MCF 10A (cell line): Measurements from ENCODE around the gene KCND2. TPM values are rescaled to one million over a fixed set of nuclear protein-coding genes. Genes with fewer than 3 reads are reported as not detected.

ENCODE experiments used
- BruUV-seq: library from RNA; stranded (reverse); fragments of 400-500 nt; replicated peaks from 2 replicates; lab custom pipeline; 2021; lab: Mats Ljungman, UMichigan
- CTCF ChIA-PET: fragments of 300-600 bp; sonication (Branson Sonifier 250); formaldehyde crosslinking; extraction: SDS; loops from one replicate; lab custom pipeline; 2021; ENCODE audit warnings: antibody characterized with exemption, inconsistent platforms; lab: Yijun Ruan, JAX
- POLR2A ChIA-PET: fragments of 300-600, 350-650 bp; sonication (Branson Sonifier 250); formaldehyde crosslinking; extraction: SDS; loops from one replicate; lab custom pipeline; 2020; ENCODE audit warnings: antibody characterized with exemption, inconsistent platforms; lab: Yijun Ruan, JAX
- DNase-seq: peaks from one replicate; pipeline ENCODE4 v3.0.0-alpha.2; 2018; ENCODE audit not compliant: unreplicated experiment
- H3K27ac Mint-ChIP-seq: one replicate; pipeline ENCODE4 v1.8.0; 2022; ENCODE audit warnings: mild to moderate bottlenecking, low read depth, mixed read lengths; ENCODE audit not compliant: unreplicated experiment
- H3K27me3 Mint-ChIP-seq: one replicate; pipeline ENCODE4 v1.8.0; 2022; ENCODE audit warnings: mixed read lengths; ENCODE audit not compliant: insufficient read depth, unreplicated experiment
- H3K36me3 Mint-ChIP-seq: one replicate; pipeline ENCODE4 v1.8.0; 2022; ENCODE audit warnings: mild to moderate bottlenecking, moderate library complexity, mixed read lengths; ENCODE audit not compliant: insufficient read depth, unreplicated experiment
- H3K4me1 Mint-ChIP-seq: one replicate; pipeline ENCODE4 v1.8.0; 2022; ENCODE audit warnings: mixed read lengths; ENCODE audit not compliant: insufficient read depth, unreplicated experiment
- H3K4me3 Mint-ChIP-seq: one replicate; pipeline ENCODE4 v1.8.0; 2022; ENCODE audit warnings: mild to moderate bottlenecking, moderate library complexity, mixed read lengths; ENCODE audit not compliant: unreplicated experiment
- H3K9me3 Mint-ChIP-seq: one replicate; pipeline ENCODE4 v1.8.0; 2022; ENCODE audit warnings: mixed read lengths; ENCODE audit not compliant: unreplicated experiment
- CTCF ChIP-seq: fragments of 200-600 bp; IDR thresholded peaks from one replicate; pipeline ENCODE4 v1.8.0; 2022; ENCODE audit warnings: antibody characterized with exemption, mild to moderate bottlenecking; ENCODE audit not compliant: unreplicated experiment
- intact Hi-C: fragments of 100-400 bp; cut with micrococcal nuclease; formaldehyde crosslinking; loops from 2 replicates; pipeline ENCODE4 v1.14.1; 2022
- total RNA-seq: library from RNA; stranded (reverse); gene quantifications from 2 replicates; pipeline ENCODE4 v1.2.3, GENCODE V29; 2022

The KCND2 gene
- total RNA-seq, 1 experiment from 2014 or later = not detected

- Mint-ChIP-seq H3K9me3 (peaks cover 7% of the 10 kb centered on the region), H3K4me1 (no peaks in the 10 kb centered on the region), H3K4me3 (no peak overlapping the region), H3K27ac (no peak overlapping the region), H3K36me3 (no peaks in the 10 kb centered on the region), H3K27me3 (peaks cover 74% of the 10 kb centered on the region)
- TF ChIP-seq CTCF = no peak
- intact Hi-C loops = no loop called here
- no peak for DNase-seq
- POLR2A ChIA-PET = no interaction called here
- no TSS peak for BruUV-seq
- CTCF ChIA-PET = interaction anchor here (0.6 kb wide), 1 partner anchor 12 kb away, joined by 3 read pairs; no protein-coding TSS in a partner anchor
Measured at GRCh38 chr7:120731271-120731670, 458.3 kb downstream of the KCND2 start.

GRCh38 chr7:120732256-120732655 is 459.3 kb downstream of the KCND2 start:
- Mint-ChIP-seq H3K4me3 (no peak overlapping the region), H3K27ac (no peak overlapping the region), H3K27me3 (peaks cover 70% of the 10 kb centered on the region), H3K9me3 (peaks cover 7% of the 10 kb centered on the region), H3K36me3 (no peaks in the 10 kb centered on the region), H3K4me1 (no peaks in the 10 kb centered on the region)
- ChIA-PET CTCF (interaction anchor here (0.6 kb wide), 2 partner anchors 106 to 652 kb away, joined by 3 to 4 read pairs; no protein-coding TSS in a partner anchor), POLR2A (no interaction called here)
- intact Hi-C loops = no loop called here
- no TSS peak for BruUV-seq
- no peak for DNase-seq
- TF ChIP-seq CTCF = no peak

DNA sequence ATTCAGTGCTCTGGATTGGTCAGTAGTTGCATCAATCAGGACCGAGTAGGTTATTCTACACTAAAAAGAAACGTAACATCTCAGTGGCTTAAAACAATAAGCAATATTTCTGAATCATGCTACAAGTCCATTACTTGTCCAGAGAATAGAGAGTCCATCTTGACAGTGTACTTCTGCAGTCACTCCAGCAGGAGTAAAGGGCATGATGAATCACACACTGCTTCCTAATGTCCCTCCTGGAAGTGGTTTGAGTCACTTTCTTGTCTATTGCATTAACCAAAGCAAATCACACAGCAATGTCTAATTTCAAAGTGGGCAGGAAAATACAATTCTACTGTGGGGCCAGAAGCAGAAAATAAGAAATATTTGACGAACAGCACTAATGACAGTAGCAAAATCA is 460.2 kb downstream of the KCND2 start:
- intact Hi-C loops = no loop called here
- peak; percentile 30 for DNase-seq
- Mint-ChIP-seq H3K4me3 (no peak overlapping the region), H3K4me1 (no peaks in the 10 kb centered on the region), H3K27me3 (peaks cover 70% of the 10 kb centered on the region), H3K9me3 (peaks cover 7% of the 10 kb centered on the region), H3K36me3 (no peaks in the 10 kb centered on the region), H3K27ac (no peak overlapping the region)
- no TSS peak for BruUV-seq
- POLR2A ChIA-PET = no interaction called here
- CTCF ChIA-PET = no interaction called here
- no peak for TF ChIP-seq CTCF

GRCh38 chr7:120733835-120734234 is 460.9 kb downstream of the KCND2 start:
- no peaks in the 10 kb centered on the region for H3K36me3 Mint-ChIP-seq
- H3K27me3 Mint-ChIP-seq = peaks cover 75% of the 10 kb centered on the region
- ChIA-PET POLR2A (no interaction called here), CTCF (no interaction called here)
- no peak for TF ChIP-seq CTCF
- peaks cover 7% of the 10 kb centered on the region for H3K9me3 Mint-ChIP-seq
- BruUV-seq = no TSS peak
- DNase-seq = no peak
- H3K4me3 Mint-ChIP-seq = no peak overlapping the region
- intact Hi-C loops = no loop called here
- no peak overlapping the region for H3K27ac Mint-ChIP-seq
- no peaks in the 10 kb centered on the region for H3K4me1 Mint-ChIP-seq
